SK-N-SH treated with all-trans-retinoic acid at 6 μM for 48 hours (cell line): ENCODE results near the gene FAM131C.

ENCODE experiments used
- ATAC-seq: fragments of 200-7000 bp; cut with Tn5 transposase; 3 replicates; pipeline ENCODE4 v1.9.1; 2020; ENCODE audit warnings: mild to moderate bottlenecking, moderate library complexity
- ARNTL ChIP-seq: fragments of 450-650 bp; formaldehyde crosslinking; IDR thresholded peaks from 2 replicates; pipeline ENCODE4 v1.5.0; 2020; ENCODE audit warnings: low read depth, mild to moderate bottlenecking, moderate library complexity, borderline replicate concordance
- BACH2 ChIP-seq: fragments of 250-450 bp; sonication (Bioruptor Pico); IDR thresholded peaks from 2 replicates; pipeline ENCODE4 v1.9.0; 2021; ENCODE audit warnings: mild to moderate bottlenecking, borderline replicate concordance
- CSDC2 ChIP-seq: fragments of 250-450 bp; sonication (Bioruptor Pico); IDR thresholded peaks from 2 replicates; pipeline ENCODE4 v1.5.0; 2020; ENCODE audit warnings: mild to moderate bottlenecking, moderate library complexity
- ESRRG ChIP-seq: fragments of 250-450 bp; sonication (Bioruptor Pico); IDR thresholded peaks from 2 replicates; pipeline ENCODE4 v1.6.1; 2021; ENCODE audit warnings: mild to moderate bottlenecking
- GLIS3 ChIP-seq: fragments of 250-450 bp; sonication (Bioruptor Pico); IDR thresholded peaks from 2 replicates; pipeline ENCODE4 v1.5.0; 2020; ENCODE audit warnings: mild to moderate bottlenecking, moderate library complexity
- ISL1 ChIP-seq: fragments of 250-450 bp; sonication (Bioruptor Pico); IDR thresholded peaks from 2 replicates; pipeline ENCODE4 v2.1.2; 2022; ENCODE audit warnings: mild to moderate bottlenecking, moderate library complexity
- OSR1 ChIP-seq: fragments of 250-450 bp; sonication (Bioruptor Pico); IDR thresholded peaks from 2 replicates; pipeline ENCODE4 v1.8.0; 2022; ENCODE audit warnings: moderate library complexity, mild to moderate bottlenecking, inconsistent platforms
- POU6F1 ChIP-seq: fragments of 250-450 bp; sonication (Bioruptor Pico); IDR thresholded peaks from 2 replicates; pipeline ENCODE4 v1.8.0; 2021; ENCODE audit warnings: low read depth, mild to moderate bottlenecking, moderate library complexity, borderline replicate concordance
- PPARA ChIP-seq: fragments of 250-450 bp; sonication (Bioruptor Pico); IDR thresholded peaks from 2 replicates; pipeline ENCODE4 v1.5.0; 2020; ENCODE audit warnings: mild to moderate bottlenecking, borderline replicate concordance
- RARB ChIP-seq: fragments of 250-450 bp; sonication (Bioruptor Pico); IDR thresholded peaks from 2 replicates; pipeline ENCODE4 v1.8.0; 2021; ENCODE audit warnings: mild to moderate bottlenecking, moderate library complexity
- SNAI2 ChIP-seq: fragments of 250-450 bp; sonication (Bioruptor Pico); IDR thresholded peaks from 2 replicates; pipeline ENCODE4 v1.5.0; 2020; ENCODE audit warnings: mild to moderate bottlenecking, moderate library complexity
- TCF4 ChIP-seq: fragments of 250-450 bp; sonication (Bioruptor Pico); IDR thresholded peaks from 2 replicates; pipeline ENCODE4 v1.8.0; 2021; ENCODE audit warnings: mild to moderate bottlenecking, moderate library complexity, borderline replicate concordance
- TOX ChIP-seq: fragments of 250-450 bp; sonication (Bioruptor Pico); IDR thresholded peaks from 2 replicates; pipeline ENCODE4 v1.8.0; 2021; ENCODE audit warnings: mild to moderate bottlenecking, moderate library complexity, borderline replicate concordance
- ZC3H10 ChIP-seq: fragments of 250-450 bp; sonication (Bioruptor Pico); IDR thresholded peaks from 2 replicates; pipeline ENCODE4 v1.5.1; 2021; ENCODE audit warnings: mild to moderate bottlenecking, moderate library complexity
- ZFP3 ChIP-seq: fragments of 250-450 bp; sonication (Bioruptor Pico); IDR thresholded peaks from 2 replicates; pipeline ENCODE4 v1.5.0; 2020; ENCODE audit warnings: mild to moderate bottlenecking, moderate library complexity
- ZFP30 ChIP-seq: fragments of 450-650 bp; formaldehyde crosslinking; IDR thresholded peaks from 2 replicates; pipeline ENCODE4 v1.5.0; 2022; ENCODE audit warnings: mild to moderate bottlenecking, moderate library complexity
- ZNF565 ChIP-seq: fragments of 450-650 bp; formaldehyde crosslinking; conservative IDR thresholded peaks from 2 replicates; pipeline ENCODE4 v1.5.0; 2020; ENCODE audit warnings: low read depth, mild to moderate bottlenecking, moderate library complexity
- ZNF70 ChIP-seq: fragments of 450-650 bp; formaldehyde crosslinking; IDR thresholded peaks from 2 replicates; pipeline ENCODE4 v1.5.0; 2020; ENCODE audit warnings: mild to moderate bottlenecking, moderate library complexity
- ZNF8 ChIP-seq: fragments of 450-650 bp; formaldehyde crosslinking; IDR thresholded peaks from 2 replicates; pipeline ENCODE4 v1.5.0; 2020; ENCODE audit warnings: mild to moderate bottlenecking, moderate library complexity
- TF ChIP-seq, protein P1 (sequence below): fragments of 250-450 bp; sonication (Bioruptor Pico); IDR thresholded peaks from 2 replicates; pipeline ENCODE4 v1.8.0; 2020; ENCODE audit warnings: mild to moderate bottlenecking, moderate library complexity, borderline replicate concordance
- TF ChIP-seq, protein P2 (sequence below): fragments of 250-450 bp; sonication (Bioruptor Pico); IDR thresholded peaks from 2 replicates; pipeline ENCODE4 v1.5.0; 2020; ENCODE audit warnings: mild to moderate bottlenecking, moderate library complexity
- TF ChIP-seq, protein P3 (sequence below): fragments of 250-450 bp; sonication (Bioruptor Pico); IDR thresholded peaks from 2 replicates; pipeline ENCODE4 v1.5.1; 2020; ENCODE audit warnings: low read depth, mild to moderate bottlenecking, moderate library complexity
- TF ChIP-seq, protein P4 (sequence below): fragments of 250-450 bp; sonication (Bioruptor Pico); IDR thresholded peaks from 2 replicates; pipeline ENCODE4 v1.5.1; 2021; ENCODE audit warnings: mild to moderate bottlenecking, moderate library complexity

The FAM131C gene

GRCh38 chr1:16066245-16066644 lies 7.2 kb downstream of the FAM131C start:
- TF ChIP-seq OSR1 (CRISPR knock-in tag) (no peak), ZNF70 (CRISPR knock-in tag) (no peak), POU6F1 (CRISPR knock-in tag) (no peak), ZC3H10 (CRISPR knock-in tag) (no peak), ZFP30 (CRISPR knock-in tag) (no peak), BACH2 (CRISPR knock-in tag) (no peak), PPARA (no peak), SNAI2 (CRISPR knock-in tag) (no peak), ISL1 (CRISPR knock-in tag) (no peak), ZFP3 (CRISPR knock-in tag) (no peak), TCF4 (no peak), ZNF565 (CRISPR knock-in tag) (no peak), CSDC2 (CRISPR knock-in tag) (no peak), ZNF8 (CRISPR knock-in tag) (no peak), RARB (no peak), ESRRG (CRISPR knock-in tag) (no peak)
- TF ChIP-seq, protein P1, sequence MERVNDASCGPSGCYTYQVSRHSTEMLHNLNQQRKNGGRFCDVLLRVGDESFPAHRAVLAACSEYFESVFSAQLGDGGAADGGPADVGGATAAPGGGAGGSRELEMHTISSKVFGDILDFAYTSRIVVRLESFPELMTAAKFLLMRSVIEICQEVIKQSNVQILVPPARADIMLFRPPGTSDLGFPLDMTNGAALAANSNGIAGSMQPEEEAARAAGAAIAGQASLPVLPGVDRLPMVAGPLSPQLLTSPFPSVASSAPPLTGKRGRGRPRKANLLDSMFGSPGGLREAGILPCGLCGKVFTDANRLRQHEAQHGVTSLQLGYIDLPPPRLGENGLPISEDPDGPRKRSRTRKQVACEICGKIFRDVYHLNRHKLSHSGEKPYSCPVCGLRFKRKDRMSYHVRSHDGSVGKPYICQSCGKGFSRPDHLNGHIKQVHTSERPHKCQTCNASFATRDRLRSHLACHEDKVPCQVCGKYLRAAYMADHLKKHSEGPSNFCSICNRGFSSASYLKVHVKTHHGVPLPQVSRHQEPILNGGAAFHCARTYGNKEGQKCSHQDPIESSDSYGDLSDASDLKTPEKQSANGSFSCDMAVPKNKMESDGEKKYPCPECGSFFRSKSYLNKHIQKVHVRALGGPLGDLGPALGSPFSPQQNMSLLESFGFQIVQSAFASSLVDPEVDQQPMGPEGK (CRISPR knock-in tag), result no peak
- TF ChIP-seq, protein P2, sequence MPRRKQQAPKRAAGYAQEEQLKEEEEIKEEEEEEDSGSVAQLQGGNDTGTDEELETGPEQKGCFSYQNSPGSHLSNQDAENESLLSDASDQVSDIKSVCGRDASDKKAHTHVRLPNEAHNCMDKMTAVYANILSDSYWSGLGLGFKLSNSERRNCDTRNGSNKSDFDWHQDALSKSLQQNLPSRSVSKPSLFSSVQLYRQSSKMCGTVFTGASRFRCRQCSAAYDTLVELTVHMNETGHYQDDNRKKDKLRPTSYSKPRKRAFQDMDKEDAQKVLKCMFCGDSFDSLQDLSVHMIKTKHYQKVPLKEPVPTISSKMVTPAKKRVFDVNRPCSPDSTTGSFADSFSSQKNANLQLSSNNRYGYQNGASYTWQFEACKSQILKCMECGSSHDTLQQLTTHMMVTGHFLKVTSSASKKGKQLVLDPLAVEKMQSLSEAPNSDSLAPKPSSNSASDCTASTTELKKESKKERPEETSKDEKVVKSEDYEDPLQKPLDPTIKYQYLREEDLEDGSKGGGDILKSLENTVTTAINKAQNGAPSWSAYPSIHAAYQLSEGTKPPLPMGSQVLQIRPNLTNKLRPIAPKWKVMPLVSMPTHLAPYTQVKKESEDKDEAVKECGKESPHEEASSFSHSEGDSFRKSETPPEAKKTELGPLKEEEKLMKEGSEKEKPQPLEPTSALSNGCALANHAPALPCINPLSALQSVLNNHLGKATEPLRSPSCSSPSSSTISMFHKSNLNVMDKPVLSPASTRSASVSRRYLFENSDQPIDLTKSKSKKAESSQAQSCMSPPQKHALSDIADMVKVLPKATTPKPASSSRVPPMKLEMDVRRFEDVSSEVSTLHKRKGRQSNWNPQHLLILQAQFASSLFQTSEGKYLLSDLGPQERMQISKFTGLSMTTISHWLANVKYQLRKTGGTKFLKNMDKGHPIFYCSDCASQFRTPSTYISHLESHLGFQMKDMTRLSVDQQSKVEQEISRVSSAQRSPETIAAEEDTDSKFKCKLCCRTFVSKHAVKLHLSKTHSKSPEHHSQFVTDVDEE (CRISPR knock-in tag), result no peak
- TF ChIP-seq, protein P3, sequence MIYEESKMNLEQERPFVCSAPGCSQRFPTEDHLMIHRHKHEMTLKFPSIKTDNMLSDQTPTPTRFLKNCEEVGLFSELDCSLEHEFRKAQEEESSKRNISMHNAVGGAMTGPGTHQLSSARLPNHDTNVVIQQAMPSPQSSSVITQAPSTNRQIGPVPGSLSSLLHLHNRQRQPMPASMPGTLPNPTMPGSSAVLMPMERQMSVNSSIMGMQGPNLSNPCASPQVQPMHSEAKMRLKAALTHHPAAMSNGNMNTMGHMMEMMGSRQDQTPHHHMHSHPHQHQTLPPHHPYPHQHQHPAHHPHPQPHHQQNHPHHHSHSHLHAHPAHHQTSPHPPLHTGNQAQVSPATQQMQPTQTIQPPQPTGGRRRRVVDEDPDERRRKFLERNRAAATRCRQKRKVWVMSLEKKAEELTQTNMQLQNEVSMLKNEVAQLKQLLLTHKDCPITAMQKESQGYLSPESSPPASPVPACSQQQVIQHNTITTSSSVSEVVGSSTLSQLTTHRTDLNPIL (CRISPR knock-in tag), result no peak
- ATAC-seq, result no peak

GRCh38 chr1:16065269-16065576 lies 8.2 kb downstream of the FAM131C start:
- TF ChIP-seq PPARA (no peak), BACH2 (CRISPR knock-in tag) (no peak), ESRRG (CRISPR knock-in tag) (no peak), TCF4 (no peak), ZNF8 (CRISPR knock-in tag) (no peak), ARNTL (CRISPR knock-in tag) (no peak), ZNF565 (CRISPR knock-in tag) (no peak), GLIS3 (CRISPR knock-in tag) (no peak), TOX (CRISPR knock-in tag) (no peak), ISL1 (CRISPR knock-in tag) (no peak), CSDC2 (CRISPR knock-in tag) (no peak), POU6F1 (CRISPR knock-in tag) (no peak), ZFP3 (CRISPR knock-in tag) (no peak), ZNF70 (CRISPR knock-in tag) (no peak), SNAI2 (CRISPR knock-in tag) (no peak), OSR1 (CRISPR knock-in tag) (no peak), RARB (no peak)
- TF ChIP-seq, protein P4, sequence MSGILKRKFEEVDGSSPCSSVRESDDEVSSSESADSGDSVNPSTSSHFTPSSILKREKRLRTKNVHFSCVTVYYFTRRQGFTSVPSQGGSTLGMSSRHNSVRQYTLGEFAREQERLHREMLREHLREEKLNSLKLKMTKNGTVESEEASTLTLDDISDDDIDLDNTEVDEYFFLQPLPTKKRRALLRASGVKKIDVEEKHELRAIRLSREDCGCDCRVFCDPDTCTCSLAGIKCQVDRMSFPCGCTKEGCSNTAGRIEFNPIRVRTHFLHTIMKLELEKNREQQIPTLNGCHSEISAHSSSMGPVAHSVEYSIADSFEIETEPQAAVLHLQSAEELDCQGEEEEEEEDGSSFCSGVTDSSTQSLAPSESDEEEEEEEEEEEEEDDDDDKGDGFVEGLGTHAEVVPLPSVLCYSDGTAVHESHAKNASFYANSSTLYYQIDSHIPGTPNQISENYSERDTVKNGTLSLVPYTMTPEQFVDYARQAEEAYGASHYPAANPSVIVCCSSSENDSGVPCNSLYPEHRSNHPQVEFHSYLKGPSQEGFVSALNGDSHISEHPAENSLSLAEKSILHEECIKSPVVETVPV (CRISPR knock-in tag), result no peak
- TF ChIP-seq, protein P3 (CRISPR knock-in tag), result no peak
- TF ChIP-seq, protein P1 (CRISPR knock-in tag), result no peak
- ATAC-seq, result no peak
